Activated T-cell treated with anti-CD3 and anti-CD28 coated beads, Interleukin-2, amount 50 U/mL, for 72 hours (primary cell): ENCODE measurements around the gene DNAH10. TPM values are rescaled to one million over a fixed set of nuclear protein-coding genes. Genes with fewer than 3 reads are reported as not detected.

Source experiments
- ATAC-seq, 2 donors: fragments of 150-1000 bp; cut with Tn5 transposase; replicated peaks in 1 of 2; 2 replicates each; pipeline ENCODE4 v1.10.0; 2021; ENCODE audit warnings: moderate library complexity in 2 of 2, mild to moderate bottlenecking in 1 of 2
- DNase-seq, 2 donors: peaks; one replicate each; pipeline ENCODE4 v3.0.0; 2021 to 2022; ENCODE audit warnings: mixed read lengths in 1 of 2
- H3K27ac Mint-ChIP-seq: one replicate; pipeline ENCODE4 v1.8.0; 2022; ENCODE audit warnings: mild to moderate bottlenecking, moderate library complexity, mixed read lengths
- H3K27me3 Mint-ChIP-seq: one replicate; pipeline ENCODE4 v1.8.0; 2022; ENCODE audit warnings: low read depth, mixed read lengths
- H3K36me3 Mint-ChIP-seq, 2 donors: one replicate each; pipeline ENCODE4 v1.8.0; 2022; ENCODE audit warnings: mixed read lengths in 2 of 2, mild to moderate bottlenecking in 1 of 2; ENCODE audit not compliant: insufficient read depth in 2 of 2
- H3K4me1 Mint-ChIP-seq: one replicate; pipeline ENCODE4 v1.8.0; 2022; ENCODE audit warnings: low read depth, mixed read lengths
- H3K4me3 Mint-ChIP-seq, 2 donors: one replicate each; pipeline ENCODE4 v1.8.0; 2022; ENCODE audit warnings: mild to moderate bottlenecking in 2 of 2, mixed read lengths in 2 of 2, moderate library complexity in 2 of 2
- H3K9me3 Mint-ChIP-seq, 2 donors: one replicate each; pipeline ENCODE4 v1.8.0; 2022; ENCODE audit warnings: mixed read lengths in 2 of 2
- total RNA-seq, 2 donors: library from RNA; stranded (reverse); gene quantifications; one replicate each; pipeline ENCODE4 v1.2.3, GENCODE V29; 2022

Gene DNAH10
- under 1 TPM; 0.44 to 0.46 TPM for total RNA-seq

- H3K4me3 Mint-ChIP-seq, result peak within 1 kb of the TSS; percentile 74 to 76
- H3K9me3 Mint-ChIP-seq, result no peaks in the 10 kb centered on the region
- H3K27me3 Mint-ChIP-seq, result peaks cover under 1% of the 10 kb centered on the region
- H3K27ac Mint-ChIP-seq, result no peak within 1 kb of the TSS
- H3K36me3 Mint-ChIP-seq, result peaks cover 1 to 5% of the 10 kb centered on the region in 2 donors
- peak; percentile 81 to 85 for ATAC-seq
- peaks cover 8% of the 10 kb centered on the region for H3K4me1 Mint-ChIP-seq
- DNase-seq, result peak; percentile 53 to 60
These were observed at the start of gene DNAH10 for GRCh38 chr12:123761841-123762714. Gene DNAH10, plus strand, starts transcription at chr12:123762301. Its CDS starts 36 bp downstream, at chr12:123762337.

- no peaks in the 10 kb centered on the region for H3K9me3 Mint-ChIP-seq
- H3K4me1 Mint-ChIP-seq, result peaks cover 50% of the 10 kb centered on the region
- no peaks in the 10 kb centered on the region for H3K27me3 Mint-ChIP-seq
- peaks cover 2 to 7% of the 10 kb centered on the region in 2 donors for H3K36me3 Mint-ChIP-seq
- ATAC-seq, result no peak
- H3K27ac Mint-ChIP-seq, result peak overlapping the region; percentile 99
- no peak for DNase-seq
- H3K4me3 Mint-ChIP-seq, result peak overlapping the region; percentile 91 to 98
These were observed 49.3 kb upstream of the DNAH10 start for GRCh38 chr12:123712780-123713319.

GRCh38 chr12:123713398-123713797 lies 48.7 kb upstream of the DNAH10 start:
- no peaks in the 10 kb centered on the region for H3K27me3 Mint-ChIP-seq
- peak overlapping the region; percentile 91 to 98 for H3K4me3 Mint-ChIP-seq
- peaks cover 51% of the 10 kb centered on the region for H3K4me1 Mint-ChIP-seq
- peaks cover 2 to 10% of the 10 kb centered on the region in 2 donors for H3K36me3 Mint-ChIP-seq
- DNase-seq (no peak), ATAC-seq (no peak)
- H3K27ac Mint-ChIP-seq, result peak overlapping the region; percentile 99
- H3K9me3 Mint-ChIP-seq, result no peaks in the 10 kb centered on the region

- Mint-ChIP-seq H3K36me3 (peaks cover 2 to 10% of the 10 kb centered on the region in 2 donors), H3K27ac (peak overlapping the region; percentile 99), H3K9me3 (no peaks in the 10 kb centered on the region), H3K4me1 (peaks cover 54% of the 10 kb centered on the region), H3K27me3 (no peaks in the 10 kb centered on the region), H3K4me3 (peak overlapping the region; percentile 91 to 98)
- ATAC-seq (peak; percentile 42 to 43), DNase-seq (peak in 1 of 2 donors; percentile 54)
These were observed 48.1 kb upstream of the DNAH10 start for GRCh38 chr12:123713823-123714585.

- Mint-ChIP-seq H3K36me3 (peaks cover 2 to 15% of the 10 kb centered on the region in 2 donors), H3K27ac (peak overlapping the region; percentile 99), H3K9me3 (no peaks in the 10 kb centered on the region), H3K4me3 (peak overlapping the region; percentile 91 to 98), H3K27me3 (no peaks in the 10 kb centered on the region), H3K4me1 (peaks cover 66% of the 10 kb centered on the region)
- peak; percentile 39 to 47 for ATAC-seq
- no peak for DNase-seq
These were observed 46.9 kb upstream of the DNAH10 start for GRCh38 chr12:123715195-123715594.

GRCh38 chr12:123717350-123717749 lies 44.8 kb upstream of the DNAH10 start:
- H3K27ac Mint-ChIP-seq, result no peak overlapping the region
- peaks cover 82% of the 10 kb centered on the region for H3K4me1 Mint-ChIP-seq
- peaks cover 3 to 27% of the 10 kb centered on the region in 2 donors for H3K36me3 Mint-ChIP-seq
- H3K9me3 Mint-ChIP-seq, result no peaks in the 10 kb centered on the region
- DNase-seq (no peak), ATAC-seq (no peak)
- no peaks in the 10 kb centered on the region for H3K27me3 Mint-ChIP-seq
- peak overlapping the region; percentile 40 to 48 for H3K4me3 Mint-ChIP-seq

GRCh38 chr12:123720141-123720814 lies 41.8 kb upstream of the DNAH10 start:
- Mint-ChIP-seq H3K27ac (peak overlapping the region; percentile 99), H3K36me3 (peaks cover 2 to 32% of the 10 kb centered on the region in 2 donors)

GRCh38 chr12:123721245-123721644 lies 40.9 kb upstream of the DNAH10 start:
- Mint-ChIP-seq H3K27me3 (no peaks in the 10 kb centered on the region), H3K36me3 (peaks cover 3 to 36% of the 10 kb centered on the region in 2 donors), H3K27ac (no peak overlapping the region), H3K9me3 (no peaks in the 10 kb centered on the region), H3K4me3 (peak overlapping the region in 1 of 2 donors; percentile 36), H3K4me1 (peaks cover 88% of the 10 kb centered on the region)
- ATAC-seq (no peak), DNase-seq (no peak)

More at GRCh38 chr12:123720141-123720814, 41.8 kb upstream of the DNAH10 start:
- H3K9me3 Mint-ChIP-seq, result no peaks in the 10 kb centered on the region
- DNase-seq (no peak), ATAC-seq (peak; percentile 51 to 58)
- peaks cover 88% of the 10 kb centered on the region for H3K4me1 Mint-ChIP-seq
- H3K27me3 Mint-ChIP-seq, result no peaks in the 10 kb centered on the region
- peak overlapping the region; percentile 81 to 87 for H3K4me3 Mint-ChIP-seq

GRCh38 chr12:123723011-123723410 lies 39.1 kb upstream of the DNAH10 start:
- Mint-ChIP-seq H3K27ac (peak overlapping the region; percentile 44), H3K36me3 (peaks cover 3 to 44% of the 10 kb centered on the region in 2 donors), H3K4me1 (peaks cover 89% of the 10 kb centered on the region), H3K4me3 (peak overlapping the region; percentile 15 to 58), H3K27me3 (no peaks in the 10 kb centered on the region), H3K9me3 (no peaks in the 10 kb centered on the region)
- no peak for ATAC-seq
- DNase-seq, result no peak

- Mint-ChIP-seq H3K4me3 (peak overlapping the region; percentile 58 to 67), H3K27ac (peak overlapping the region; percentile 97), H3K4me1 (peaks cover 94% of the 10 kb centered on the region), H3K27me3 (no peaks in the 10 kb centered on the region), H3K36me3 (peaks cover 8 to 49% of the 10 kb centered on the region in 2 donors), H3K9me3 (no peaks in the 10 kb centered on the region)
- no peak for DNase-seq
- ATAC-seq, result peak; percentile 53 to 56
These were observed 38.3 kb upstream of the DNAH10 start for GRCh38 chr12:123723765-123724164.

- H3K4me3 Mint-ChIP-seq, result peak overlapping the region; percentile 41 to 75
- peaks cover 7 to 49% of the 10 kb centered on the region in 2 donors for H3K36me3 Mint-ChIP-seq
- H3K4me1 Mint-ChIP-seq, result peaks cover 75% of the 10 kb centered on the region
- ATAC-seq, result peak; percentile 67 to 75
- no peaks in the 10 kb centered on the region for H3K9me3 Mint-ChIP-seq
- no peaks in the 10 kb centered on the region for H3K27me3 Mint-ChIP-seq
- no peak for DNase-seq
- peak overlapping the region; percentile 91 for H3K27ac Mint-ChIP-seq
These were observed 35.9 kb upstream of the DNAH10 start for GRCh38 chr12:123726244-123726643.

GRCh38 chr12:123726962-123727361 lies 35.1 kb upstream of the DNAH10 start:
- DNase-seq (no peak), ATAC-seq (no peak)
- Mint-ChIP-seq H3K36me3 (peaks cover 11 to 50% of the 10 kb centered on the region in 2 donors), H3K27me3 (no peaks in the 10 kb centered on the region), H3K4me1 (peaks cover 75% of the 10 kb centered on the region), H3K9me3 (no peaks in the 10 kb centered on the region), H3K27ac (peak overlapping the region; percentile 91), H3K4me3 (peak overlapping the region in 1 of 2 donors; percentile 58)
